DMS153 treated with DMSO at 0.1 percent for 48 hours (cell line): Measurements from ENCODE around the gene FBXO30.
A peak's percentile ranks its signal among the peaks of the same experiment; 100 is the strongest.

Experiments
- DNase-seq: peaks from one replicate; lab custom pipeline; 2025; ENCODE audit not compliant: unreplicated experiment; lab: John Stamatoyannopoulos, UW

The FBXO30 gene, protein sequence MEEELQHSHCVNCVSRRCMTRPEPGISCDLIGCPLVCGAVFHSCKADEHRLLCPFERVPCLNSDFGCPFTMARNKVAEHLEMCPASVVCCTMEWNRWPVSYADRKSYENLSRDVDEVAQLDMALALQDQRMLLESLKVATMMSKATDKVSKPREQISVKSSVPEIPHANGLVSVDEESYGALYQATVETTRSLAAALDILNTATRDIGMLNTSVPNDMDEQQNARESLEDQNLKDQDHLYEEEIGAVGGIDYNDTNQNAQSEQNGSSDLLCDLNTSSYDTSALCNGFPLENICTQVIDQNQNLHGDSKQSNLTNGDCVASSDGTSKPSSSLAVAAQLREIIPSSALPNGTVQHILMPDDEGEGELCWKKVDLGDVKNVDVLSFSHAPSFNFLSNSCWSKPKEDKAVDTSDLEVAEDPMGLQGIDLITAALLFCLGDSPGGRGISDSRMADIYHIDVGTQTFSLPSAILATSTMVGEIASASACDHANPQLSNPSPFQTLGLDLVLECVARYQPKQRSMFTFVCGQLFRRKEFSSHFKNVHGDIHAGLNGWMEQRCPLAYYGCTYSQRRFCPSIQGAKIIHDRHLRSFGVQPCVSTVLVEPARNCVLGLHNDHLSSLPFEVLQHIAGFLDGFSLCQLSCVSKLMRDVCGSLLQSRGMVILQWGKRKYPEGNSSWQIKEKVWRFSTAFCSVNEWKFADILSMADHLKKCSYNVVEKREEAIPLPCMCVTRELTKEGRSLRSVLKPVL

DNA sequence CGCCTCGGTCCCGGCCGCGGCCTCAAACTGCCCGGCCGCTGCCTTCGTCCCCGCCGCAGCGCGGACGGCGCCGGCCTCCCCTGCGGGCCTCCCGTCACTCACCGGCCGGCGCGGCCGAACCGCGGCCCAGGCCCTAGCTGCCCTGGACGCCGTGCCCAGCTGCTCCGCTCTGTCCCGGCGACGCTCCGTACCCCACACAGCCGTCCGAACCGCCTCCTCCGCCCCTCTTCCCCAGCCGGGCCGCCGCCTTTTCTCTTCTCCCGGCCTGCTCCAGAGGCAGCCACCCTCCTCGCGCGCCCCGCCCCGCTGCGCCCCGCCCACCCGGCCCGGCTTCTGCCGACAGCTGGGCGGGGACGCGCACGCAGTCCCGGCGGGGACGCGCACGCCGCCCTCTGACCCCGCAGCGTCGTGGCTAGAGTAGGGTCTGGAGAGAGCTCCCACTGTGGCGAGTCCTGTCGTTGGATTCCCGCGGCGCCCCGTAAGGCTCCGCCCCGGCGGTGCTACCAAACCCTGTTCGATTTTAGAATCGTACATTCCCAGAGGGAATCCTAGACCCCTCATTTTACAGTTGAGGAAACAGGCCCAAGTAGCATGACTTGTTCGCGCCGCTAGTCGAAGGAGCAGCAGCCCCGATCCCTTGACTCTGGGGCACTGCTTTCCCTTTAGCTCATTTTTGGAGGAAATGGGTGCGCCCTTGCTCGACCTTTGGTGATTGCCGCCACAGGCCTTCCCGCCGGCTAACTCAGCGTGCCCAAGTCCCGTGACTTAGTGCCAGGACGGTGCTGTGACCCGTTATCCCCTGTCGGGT is at the start of gene FBXO30:
FBXO30 (minus strand) TSS at position 295 of the 808 bp plus-strand sequence. CDS start 8,390 bp downstream, outside the sequence.
- peak; percentile 79 for DNase-seq

DNA sequence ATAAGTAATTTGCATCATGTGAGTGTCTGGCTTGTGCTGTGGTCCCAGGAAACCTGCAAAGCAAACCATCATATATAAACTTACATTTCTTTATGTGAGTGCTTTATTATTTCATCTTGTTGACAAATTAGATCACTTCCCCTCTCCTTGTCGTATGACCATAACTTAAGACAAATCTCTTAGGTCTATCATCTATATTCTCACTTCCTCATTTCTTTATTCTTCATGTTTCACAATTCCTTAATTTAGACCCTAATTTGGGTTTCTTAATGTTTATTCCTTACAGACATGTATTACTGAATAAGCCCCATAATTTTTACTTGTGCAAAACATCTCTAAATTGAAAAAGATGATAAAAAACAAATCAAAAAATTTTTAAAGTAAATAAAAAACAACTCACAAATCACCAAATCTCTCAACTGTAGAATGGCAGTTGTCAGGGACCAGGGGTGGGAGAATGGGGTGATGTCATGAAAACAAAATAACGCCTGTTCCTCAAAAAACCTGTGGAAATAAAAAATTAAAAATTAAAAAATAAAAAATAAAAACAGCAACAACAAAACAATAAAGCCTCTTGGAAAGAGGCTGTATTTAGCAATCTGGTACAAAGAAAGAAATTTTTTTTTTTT is 49.5 kb upstream of the FBXO30 start:
- DNase-seq = no peak

DNA sequence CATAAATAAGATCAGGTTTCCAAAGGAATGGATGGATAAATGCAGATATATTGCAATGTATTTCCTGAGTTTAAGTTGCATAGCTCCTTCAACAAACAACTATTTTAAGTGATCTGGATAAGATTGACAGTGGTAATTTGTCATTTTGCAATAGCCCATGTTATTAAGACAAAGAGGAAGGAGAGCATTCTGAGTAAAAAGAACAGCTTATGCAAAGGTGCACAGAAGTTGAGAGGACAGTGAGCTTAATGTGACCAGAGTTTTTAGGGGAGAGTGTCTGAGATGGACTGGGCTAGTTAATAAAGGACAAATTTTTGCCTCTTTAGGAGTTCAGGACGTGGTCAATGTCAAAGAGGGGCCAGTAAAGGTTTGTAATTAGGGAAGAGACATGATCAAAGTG is 48.8 kb upstream of the FBXO30 start:
- DNase-seq = no peak

DNA sequence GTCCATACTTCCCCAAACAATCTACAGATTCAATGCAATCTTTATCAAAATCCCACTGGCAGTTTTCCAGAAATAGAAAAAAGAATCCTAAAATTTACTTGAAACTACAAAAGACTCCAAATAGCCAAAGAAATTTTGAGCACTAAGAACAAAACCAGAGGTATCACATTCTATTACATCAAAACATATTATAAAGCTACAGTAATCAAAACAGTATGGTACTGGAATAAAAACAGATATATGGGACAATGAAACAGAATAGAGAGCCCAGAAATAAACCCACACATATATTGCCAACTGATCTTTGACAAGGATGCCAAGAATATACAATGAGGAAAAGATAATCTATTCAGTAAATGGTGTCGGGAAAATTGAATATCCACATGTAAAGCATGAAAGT is 46.0 kb upstream of the FBXO30 start:
- no peak for DNase-seq

DNA sequence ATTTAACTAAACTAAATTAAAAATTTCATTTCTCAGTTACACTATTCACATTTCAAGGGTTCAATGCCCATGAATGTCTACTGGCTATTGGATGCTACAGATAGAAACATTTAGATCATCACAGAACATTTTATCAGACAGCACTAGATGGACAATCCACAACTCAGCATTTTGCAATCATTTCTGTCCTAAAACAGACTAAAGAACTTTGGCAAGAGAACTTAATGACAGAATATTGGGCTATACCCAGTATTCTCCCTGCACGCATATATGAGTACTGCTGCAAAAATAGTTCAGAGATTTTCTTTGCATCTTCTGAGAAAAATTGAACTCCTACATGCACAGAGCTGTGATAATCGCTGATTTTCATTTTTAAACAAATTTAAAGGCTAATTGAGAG is 36.1 kb upstream of the FBXO30 start:
- DNase-seq = no peak

DNA sequence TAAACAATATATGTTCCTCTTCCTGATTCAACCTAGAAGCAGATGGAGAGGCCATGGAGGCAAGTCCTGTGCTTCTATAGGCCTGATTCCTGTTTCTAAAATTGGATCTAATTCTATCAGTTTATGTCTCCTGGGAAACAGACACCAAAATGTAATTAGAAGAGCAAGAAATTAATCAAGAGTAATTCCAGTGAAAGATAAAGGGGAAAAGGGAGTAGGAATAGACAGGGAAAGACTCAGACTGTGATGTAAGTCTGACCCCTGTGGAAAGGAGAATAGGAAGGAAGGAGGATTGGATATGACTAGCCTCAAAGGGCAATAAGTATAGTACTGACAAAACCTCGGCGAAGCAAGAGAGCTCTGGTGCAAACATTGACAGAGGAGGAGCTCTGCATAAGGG is 33.9 kb upstream of the FBXO30 start:
- no peak for DNase-seq

DNA sequence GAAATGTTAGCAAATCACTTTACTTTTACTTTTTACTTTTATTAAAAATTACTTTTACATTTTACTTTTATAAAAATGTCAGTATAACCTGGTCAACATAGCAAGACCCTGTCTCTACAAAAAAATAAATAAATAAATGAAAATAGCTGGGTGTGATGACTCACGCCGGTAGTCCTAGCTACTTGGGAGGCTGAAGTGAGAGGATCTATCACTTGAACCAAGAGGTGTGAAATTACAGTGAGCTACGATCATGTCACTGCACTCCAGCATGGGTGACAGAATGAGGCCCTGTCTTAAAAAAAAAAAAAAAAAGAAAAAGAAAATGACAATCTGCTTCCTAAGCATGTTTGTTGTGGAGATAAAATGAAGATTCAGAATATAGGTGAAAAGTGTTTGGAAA is 31.0 kb upstream of the FBXO30 start:
- DNase-seq = no peak

DNA sequence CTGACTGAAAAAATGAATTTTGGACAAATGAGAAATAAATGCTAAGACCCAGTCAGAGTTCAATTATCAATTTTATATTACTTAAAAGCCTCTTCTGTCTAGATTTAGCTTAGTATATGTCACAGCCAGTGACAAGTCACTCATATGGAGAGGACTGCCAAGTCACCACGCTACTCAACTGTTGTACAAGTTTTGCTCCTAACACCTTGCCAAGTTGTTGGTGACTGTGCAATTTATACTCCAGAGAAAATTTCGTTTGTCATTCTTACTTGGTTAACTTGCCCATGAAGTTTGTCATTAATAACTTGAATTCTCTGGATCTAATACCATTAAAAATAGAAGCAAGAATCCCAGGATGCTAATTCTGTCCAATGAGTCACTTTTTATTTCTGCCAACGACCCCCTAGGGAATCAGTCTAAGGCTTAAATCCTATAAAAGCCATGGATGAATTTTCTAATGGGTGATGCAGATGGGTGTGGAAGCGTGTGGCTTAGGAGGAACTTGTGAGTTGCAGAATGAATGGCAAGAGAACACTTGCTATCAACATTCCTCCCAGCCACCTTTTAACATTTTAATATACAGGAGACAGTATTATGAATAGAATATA is 30.4 kb upstream of the FBXO30 start:
- DNase-seq = no peak

DNA sequence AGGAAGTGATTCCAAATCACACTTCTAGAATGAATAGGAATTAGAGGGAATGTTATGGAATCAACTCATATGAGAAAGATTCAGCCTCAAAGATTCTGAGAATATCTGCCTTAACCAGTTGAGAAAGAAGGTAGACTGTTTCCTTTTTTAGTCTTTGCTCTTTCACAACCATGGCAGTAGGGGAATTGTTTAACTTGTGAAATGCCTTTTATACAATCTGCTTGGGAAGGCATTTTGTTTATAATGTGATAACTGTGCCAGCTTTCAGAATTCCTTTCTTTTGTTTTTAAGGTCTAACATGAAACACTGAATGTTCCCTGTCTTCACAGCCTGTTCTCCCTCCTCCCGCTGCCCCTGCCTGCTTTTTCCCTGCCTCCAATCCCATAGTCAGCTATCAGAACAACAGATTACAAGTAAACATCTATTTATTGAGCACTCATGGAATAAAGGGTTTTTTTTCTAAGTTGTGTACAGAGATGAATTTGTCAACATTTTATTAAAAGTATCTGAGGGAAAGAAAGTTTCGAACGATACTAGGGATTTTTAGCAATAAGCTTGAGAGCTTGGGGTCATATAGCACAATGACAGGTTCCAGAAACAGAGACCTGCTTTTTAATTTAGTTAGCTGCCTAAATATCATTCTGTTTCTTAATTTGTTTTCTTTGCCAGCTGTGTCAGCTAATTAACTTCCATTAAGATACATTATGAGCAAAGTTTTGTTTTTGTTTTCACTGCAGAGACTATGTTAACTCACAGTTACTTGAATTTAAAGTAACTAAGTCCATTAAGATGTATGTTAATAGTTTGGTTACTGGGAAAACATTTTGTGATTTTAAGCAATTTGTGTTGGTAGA is 28.3 kb upstream of the FBXO30 start:
- no peak for DNase-seq

DNA sequence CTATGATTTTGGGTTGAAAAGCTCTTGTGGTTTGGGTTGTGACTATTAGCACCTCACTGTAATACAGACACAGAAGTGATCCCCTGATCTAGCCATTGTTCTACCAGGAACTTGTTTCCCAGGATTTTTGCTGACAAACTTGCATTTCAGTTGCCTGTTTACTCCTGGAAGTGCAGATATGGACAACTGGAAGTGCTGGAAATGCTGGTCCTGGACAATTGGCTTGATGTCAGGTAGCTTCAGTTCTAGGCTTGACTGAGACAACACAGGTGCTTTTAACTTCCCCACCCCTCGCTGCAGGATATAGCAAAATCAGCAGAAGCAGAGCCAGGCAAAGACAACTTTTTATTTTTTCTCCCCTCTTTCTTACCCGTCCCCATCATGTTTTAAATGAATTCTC is 27.1 kb upstream of the FBXO30 start:
- no peak for DNase-seq

DNA sequence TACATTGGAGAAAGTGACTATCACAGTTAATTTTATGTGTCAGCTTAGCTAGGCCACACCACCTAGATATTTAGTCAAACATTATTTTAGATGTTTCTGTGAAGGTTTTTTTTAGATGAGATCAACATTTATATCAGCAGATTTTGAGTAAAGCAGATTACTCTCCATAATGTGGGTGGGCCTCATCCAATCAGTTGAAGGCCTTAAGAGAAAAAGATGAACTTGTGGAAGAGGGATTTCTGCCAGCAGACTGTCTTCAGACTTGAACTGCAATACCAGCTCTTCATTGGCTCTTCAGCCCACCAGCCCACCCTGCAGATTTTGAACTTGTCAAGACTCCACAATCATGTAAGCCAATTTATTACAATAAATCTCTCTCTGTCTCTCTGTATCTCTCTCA is 25.1 kb upstream of the FBXO30 start:
- DNase-seq = no peak

DNA sequence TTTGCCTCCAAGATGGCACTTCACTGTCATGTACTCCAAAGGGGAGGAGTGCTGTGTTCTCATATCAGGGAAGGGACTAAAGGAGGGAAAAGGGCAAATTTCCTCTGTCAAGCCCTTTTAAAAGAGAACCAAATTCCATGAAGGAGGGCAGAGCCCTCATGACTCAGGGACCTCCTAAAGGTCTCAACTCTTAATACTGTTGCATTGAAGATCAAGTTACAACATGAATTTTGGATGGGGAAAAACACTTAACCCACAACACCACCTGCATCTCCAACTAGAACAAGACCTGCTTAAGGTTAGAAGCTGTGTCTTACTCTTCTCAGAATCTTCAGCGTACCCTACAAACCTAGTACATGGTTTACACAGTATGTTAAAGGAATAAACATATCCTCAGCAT is 23.7 kb upstream of the FBXO30 start:
- no peak for DNase-seq

DNA sequence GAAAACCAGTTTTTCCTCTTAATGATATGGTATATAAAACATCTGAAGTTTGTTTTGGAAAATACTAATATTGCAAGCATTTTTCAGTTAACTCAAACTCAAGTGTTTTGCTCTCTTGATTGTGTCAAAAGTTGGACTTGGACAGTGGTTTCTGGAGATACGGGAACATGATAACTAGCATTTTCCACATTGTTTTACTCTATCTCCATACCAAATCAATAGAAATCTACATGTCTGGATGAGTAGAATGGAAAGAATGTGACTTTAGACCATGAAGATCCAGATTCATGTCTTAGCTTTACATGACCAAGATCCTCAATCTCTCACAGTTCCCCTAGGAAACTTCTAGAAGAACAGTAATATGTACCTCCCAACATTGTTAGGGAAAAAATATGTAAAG is 22.2 kb upstream of the FBXO30 start:
- DNase-seq = no peak

DNA sequence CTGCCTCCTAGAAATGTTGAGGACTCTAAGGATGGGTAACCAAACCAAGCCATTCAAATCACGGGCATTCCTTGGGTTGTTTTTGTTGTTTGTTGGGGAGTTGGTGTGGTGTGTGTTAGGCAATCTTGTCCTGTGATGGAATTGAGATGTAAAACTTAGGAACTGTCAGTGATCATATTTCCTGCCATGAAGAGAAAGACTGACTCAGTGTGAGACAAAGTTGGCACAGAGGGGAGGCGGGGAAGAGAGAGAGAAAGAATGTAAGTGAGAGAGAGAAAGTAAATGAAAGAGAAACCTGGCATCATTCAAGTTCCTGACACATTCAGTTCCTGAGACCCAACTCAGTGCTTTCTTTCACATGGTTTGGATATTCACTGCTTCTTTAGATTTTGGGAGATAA is 21.6 kb upstream of the FBXO30 start:
- no peak for DNase-seq

DNA sequence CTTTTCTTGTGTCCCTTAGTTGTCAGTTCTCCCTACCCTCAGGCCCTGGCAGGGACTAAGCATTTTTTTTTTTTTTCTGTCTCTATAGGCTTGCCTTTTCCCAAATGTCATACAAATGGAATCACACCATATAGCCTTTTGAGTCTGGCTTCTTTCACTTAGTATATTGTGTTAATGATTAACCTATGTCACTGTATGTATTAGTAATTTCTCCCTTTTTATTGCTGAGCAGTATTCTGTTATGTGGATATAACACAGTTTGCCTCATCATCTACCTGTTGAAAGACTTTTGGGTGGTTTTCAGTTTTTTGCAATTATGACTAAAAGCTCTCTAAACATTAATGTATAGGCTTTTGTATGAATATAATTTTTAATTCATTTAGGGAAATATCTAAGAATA is 16.0 kb upstream of the FBXO30 start:
- DNase-seq = no peak

DNA sequence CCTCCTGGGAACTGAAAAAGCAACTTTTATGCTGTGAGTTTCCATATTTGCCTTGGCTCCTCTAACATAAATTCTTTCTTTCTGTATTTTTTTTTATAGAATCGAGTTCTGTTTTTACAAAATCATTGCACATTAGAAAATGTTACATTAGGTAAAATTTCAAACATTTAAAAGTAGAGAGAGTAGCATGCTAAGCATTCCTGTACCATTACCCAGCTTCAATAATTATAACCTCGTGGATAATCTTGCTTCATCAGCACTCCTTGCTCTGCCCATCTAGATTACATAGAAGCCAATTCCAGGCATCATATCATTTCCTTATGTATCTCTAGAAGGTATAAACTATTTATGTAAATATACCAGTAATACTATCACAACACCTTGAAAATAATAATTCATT is 15.4 kb upstream of the FBXO30 start:
- DNase-seq = no peak

DNA sequence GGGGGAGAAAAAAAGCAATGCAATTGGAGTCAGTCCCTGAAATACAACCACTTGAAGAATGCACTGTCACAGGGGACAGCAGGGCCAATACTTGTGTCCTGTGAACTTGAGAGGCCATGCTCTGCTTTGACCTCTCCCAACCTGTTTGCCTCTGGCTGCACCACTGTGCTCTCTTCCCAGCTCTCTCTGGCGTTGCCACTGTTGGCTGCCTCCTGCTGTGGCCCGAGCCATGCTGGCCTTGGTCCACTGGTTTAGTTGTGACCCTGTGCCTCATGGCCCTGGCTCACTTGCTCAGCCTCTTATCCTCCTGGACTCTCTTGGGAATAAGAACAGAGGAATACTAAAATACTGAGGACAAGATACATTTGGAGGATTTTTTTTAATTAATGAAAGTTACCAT is 14.5 kb upstream of the FBXO30 start:
- no peak for DNase-seq

DNA sequence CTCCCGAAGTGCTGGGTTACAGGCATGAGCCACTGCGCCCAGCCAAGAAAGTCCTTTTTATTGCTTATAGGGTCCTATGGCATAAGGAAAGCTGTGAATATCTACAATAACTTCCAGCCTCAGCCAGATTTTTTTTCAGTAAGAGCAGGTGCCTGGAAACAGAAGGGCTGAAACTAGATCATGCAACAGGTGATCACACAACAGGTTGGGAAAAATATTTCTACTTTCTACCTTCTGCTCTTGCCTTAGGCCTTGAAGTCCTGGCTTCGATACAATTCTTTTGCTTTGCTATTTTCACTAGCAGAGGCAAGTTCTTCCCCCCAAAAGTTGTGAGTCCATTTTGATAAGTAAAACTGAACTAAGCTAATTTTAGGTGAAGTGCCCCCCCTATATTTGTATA is 9.7 kb upstream of the FBXO30 start:
- no peak for DNase-seq

DNA sequence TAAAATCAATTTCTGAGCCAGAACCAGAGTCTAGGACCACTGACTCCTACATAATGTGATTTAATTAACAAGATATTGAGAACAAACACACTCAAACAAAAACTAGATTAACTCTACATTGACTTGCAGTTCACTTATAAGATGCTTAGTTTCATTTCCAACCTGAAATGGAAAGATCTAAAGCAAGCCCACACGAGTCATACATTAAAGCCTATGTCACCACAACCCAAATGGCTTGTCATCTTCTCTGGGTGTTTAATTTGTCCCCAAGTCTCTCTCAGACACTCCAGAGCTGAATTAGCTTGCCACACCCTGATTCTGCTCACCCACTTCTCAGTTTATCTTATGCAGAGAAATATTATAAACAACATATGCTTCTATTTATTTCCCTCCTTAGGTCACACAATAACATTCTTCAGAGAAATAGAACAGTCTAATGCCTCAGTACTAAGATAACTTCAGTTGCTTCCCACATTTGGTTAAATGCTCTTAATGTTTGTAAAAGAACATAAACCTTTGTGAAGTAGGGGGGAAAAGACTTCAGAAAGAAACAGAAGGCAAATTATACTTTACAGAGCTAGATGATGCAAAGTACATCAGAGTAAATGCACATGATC is 8.8 kb upstream of the FBXO30 start:
- DNase-seq = no peak

DNA sequence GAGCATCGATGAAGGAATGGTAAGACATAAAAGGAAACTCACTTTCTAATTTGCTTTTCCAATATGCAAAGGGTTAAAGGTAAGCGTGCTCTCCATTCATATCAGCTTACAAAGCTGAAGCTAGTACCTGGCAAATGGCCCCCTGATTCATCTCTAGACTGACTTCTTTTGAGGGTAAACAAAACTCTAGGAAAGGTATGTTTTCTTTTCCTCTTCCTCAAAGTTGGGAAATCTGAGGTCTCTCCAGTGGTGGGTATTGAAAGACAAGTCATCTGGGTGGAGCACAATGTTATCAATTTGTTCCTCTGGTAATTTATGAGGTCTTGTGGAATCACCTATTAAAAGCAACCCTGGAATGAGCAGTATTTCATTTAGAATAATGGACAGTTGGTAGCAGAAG is 7.9 kb upstream of the FBXO30 start:
- no peak for DNase-seq
